ENCODE results near the gene KIAA0825.
A peak's percentile ranks its signal among the peaks of the same experiment; 100 is the strongest.

KIAA0825 gene, protein sequence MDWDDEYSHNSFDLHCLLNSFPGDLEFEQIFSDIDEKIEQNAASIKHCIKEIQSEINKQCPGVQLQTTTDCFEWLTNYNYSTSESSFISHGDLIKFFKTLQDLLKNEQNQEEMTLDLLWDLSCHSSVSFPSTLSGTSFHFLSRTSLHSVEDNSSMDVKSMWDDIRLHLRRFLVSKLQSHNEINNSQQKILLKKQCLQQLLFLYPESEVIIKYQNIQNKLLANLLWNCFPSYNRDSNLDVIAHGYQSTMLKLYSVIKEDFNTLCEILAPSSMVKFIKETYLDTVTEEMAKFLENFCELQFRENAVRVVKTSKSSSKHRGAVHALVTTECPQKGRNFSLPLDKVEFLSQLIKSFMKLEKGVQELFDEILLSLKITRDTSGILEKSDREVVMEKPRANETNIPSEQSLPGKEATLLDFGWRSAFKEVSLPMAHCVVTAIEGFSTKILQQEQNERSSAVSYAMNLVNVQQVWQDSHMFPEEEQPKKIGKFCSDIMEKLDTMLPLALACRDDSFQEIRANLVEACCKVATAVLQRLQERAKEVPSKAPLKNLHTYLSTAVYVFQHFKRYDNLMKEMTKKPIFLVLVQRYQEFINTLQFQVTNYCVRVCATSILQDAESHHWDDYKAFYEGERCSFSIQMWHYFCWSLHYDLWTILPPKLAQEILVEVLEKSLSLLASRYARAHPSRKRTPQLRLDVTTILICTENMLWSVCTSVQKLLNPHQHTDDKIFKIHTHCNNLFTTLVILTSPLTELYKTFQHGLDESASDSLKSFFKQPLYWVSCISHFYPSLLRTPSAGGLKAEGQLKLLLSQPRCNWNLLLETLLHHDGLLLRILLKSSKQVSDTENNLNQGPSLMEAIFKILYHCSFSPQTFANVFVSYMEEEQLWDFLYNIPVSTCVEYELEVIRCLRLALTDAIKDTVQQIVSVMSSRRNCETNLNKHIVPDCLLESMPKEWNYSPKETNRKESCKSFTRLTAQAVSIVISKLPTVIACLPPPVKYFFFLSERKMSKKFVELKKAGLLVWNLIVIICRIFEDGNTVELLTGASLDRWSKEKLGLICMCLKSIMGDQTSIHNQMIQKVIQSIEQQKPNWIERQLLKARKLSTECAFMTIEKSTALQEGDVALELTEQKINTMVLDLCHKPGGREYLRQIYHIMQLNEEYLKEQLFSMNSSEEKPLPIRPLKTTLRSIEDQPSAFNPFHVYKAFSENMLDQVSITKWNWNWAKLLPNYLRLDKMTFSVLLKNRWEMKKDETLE (N-terminal part only)

DNA sequence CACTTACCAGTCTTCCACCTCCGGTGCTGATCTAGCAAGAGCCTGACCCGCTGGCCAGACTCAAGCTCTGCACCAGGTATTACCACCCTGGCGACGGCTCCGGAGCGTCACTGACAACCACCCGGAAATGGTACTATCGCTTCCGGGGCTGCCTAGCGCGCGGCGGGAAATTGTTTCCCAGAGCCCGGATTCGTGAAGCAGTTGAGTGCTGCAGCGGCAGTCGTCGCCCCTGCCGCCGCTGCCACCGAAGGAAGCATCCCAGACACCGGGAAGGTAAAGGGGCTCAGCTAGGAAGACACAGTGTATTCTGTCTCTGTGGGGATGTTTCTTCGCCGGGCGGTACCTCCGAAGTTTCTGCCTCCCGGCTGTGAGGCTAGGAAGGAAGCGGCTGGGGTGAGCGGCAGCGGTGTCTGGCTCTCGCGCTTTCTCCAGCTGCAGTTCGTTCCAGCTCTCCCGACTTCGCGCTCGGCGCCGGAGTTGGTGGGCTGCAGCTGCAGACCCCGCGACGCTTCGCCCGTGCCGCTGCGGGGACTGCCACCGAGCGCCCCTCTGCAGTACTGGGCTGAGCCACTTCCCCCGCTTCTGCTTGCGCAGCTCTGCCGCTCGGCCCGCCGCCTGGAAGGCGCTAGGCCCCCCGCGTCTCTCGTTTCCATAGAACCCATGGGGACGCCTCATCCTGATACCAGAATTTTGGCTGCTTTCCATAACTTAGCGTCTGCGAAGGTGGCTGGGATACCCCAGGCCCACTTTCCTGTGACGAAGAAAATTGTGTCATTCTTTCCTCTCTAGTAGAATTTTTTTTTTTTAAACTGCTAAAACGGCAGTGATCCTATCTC is at the start of gene KIAA0825, which contains the start of gene SLF1:
Gene KIAA0825 (minus strand): TSS at position 112 of the 836 bp plus-strand sequence. CDS start 81,478 bp downstream, outside the sequence.
Gene SLF1 (plus strand): TSS at position 177 of the 836 bp plus-strand sequence. CDS start 10,142 bp downstream, outside the sequence.
- TF ChIP-seq, protein P1, sequence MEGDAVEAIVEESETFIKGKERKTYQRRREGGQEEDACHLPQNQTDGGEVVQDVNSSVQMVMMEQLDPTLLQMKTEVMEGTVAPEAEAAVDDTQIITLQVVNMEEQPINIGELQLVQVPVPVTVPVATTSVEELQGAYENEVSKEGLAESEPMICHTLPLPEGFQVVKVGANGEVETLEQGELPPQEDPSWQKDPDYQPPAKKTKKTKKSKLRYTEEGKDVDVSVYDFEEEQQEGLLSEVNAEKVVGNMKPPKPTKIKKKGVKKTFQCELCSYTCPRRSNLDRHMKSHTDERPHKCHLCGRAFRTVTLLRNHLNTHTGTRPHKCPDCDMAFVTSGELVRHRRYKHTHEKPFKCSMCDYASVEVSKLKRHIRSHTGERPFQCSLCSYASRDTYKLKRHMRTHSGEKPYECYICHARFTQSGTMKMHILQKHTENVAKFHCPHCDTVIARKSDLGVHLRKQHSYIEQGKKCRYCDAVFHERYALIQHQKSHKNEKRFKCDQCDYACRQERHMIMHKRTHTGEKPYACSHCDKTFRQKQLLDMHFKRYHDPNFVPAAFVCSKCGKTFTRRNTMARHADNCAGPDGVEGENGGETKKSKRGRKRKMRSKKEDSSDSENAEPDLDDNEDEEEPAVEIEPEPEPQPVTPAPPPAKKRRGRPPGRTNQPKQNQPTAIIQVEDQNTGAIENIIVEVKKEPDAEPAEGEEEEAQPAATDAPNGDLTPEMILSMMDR (conservative IDR thresholded peaks at IDR 0.05; ENCODE audit: low read length), result no peak
- DNase-seq (ENCODE audit: low read depth), result peak; percentile 77
- peak within 1 kb of the TSS; percentile 84 for H3K4me3 ChIP-seq (ENCODE audit: low read length)

DNA sequence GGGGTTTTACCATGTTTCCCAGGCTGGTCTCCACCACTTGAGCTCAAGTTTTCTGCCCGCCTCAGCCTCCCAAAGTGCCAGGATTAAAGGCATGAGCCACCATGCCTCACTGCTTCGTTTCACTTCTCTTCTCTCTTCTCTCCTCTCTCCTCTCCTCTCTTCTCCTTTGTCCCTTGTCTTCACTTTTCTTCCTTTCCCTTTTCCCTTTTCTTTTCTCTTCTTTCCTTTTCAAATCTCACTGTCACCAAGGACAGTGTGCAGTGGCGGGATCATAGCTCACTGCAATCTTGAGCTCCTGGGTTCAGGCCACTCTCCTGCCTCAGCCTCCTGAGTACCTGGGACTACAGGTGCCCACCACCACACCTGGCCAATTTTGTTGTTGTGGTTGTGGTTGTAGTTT is 49.5 kb upstream of the KIAA0825 start:
- no peak overlapping the region for H3K4me3 ChIP-seq (ENCODE audit: low read length)
- DNase-seq (ENCODE audit: low read depth), result no peak
- TF ChIP-seq, protein P1 (conservative IDR thresholded peaks at IDR 0.05; ENCODE audit: low read length), result no peak

DNA sequence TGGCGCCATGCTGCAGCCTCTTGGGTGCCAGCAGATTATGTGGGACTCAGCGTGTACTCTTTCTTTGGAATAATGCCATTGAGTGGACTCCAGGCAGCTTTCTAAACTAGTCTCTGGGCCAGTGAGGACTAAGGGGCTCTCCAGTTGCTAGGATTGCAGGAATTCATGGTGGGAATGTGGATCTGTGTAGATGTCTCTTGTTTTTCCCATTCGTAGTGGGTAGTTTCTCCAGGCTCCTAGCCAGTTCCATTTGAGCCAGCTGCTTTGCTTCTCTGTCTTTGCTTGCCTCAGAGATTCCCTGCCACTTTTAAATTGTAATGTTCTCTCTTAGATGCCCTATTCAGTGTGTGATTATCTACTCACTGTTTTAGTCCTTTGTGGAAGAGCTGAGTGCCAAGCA is 42.7 kb upstream of the KIAA0825 start:
- no peak for DNase-seq (ENCODE audit: low read depth)
- H3K4me3 ChIP-seq (ENCODE audit: low read length), result no peak overlapping the region
- TF ChIP-seq, protein P1 (conservative IDR thresholded peaks at IDR 0.05; ENCODE audit: low read length), result no peak

DNA sequence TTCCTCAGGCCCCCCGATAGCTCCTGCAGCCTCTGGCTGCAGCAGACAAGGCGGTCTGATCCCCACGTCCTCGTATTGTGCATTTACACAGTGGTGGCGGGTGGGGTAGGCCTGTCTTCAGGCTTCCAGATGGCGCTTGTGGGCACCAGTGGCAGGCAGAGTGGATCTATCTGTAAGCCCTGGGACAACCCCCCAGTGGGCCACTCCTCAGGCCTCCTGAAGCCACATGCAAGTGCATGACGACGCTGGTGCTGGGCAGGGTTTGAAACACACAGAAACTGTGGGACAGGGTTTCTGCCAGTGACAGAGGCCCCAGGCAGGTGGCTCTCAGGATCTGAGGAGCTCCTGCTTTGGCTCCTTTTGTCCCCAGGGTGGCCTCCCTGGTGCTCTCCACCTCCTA is 42.1 kb upstream of the KIAA0825 start:
- H3K4me3 ChIP-seq (ENCODE audit: low read length), result no peak overlapping the region
- no peak for DNase-seq (ENCODE audit: low read depth)
- TF ChIP-seq, protein P1 (conservative IDR thresholded peaks at IDR 0.05; ENCODE audit: low read length), result no peak

DNA sequence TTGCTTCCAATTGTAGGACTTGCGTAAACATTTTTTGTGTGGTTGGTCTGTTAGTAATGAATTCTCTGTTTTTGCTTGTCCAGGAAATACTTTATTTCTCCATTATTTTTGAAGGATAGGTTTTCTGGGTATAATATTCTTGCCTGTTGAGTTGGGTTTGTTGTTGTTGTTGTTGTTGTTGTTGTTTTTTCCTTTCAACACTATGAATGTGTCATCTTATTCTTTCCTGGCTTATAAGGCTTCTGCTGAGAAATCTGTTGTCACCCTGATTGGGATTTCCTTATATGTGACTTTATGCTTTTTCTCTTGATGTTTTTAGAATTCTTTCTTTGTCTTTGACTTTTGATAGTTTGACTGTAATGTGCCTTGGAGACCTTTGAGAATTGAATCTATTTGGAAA is 39.9 kb upstream of the KIAA0825 start:
- TF ChIP-seq, protein P1 (conservative IDR thresholded peaks at IDR 0.05; ENCODE audit: low read length), result no peak
- H3K4me3 ChIP-seq (ENCODE audit: low read length), result no peak overlapping the region
- DNase-seq (ENCODE audit: low read depth), result no peak

DNA sequence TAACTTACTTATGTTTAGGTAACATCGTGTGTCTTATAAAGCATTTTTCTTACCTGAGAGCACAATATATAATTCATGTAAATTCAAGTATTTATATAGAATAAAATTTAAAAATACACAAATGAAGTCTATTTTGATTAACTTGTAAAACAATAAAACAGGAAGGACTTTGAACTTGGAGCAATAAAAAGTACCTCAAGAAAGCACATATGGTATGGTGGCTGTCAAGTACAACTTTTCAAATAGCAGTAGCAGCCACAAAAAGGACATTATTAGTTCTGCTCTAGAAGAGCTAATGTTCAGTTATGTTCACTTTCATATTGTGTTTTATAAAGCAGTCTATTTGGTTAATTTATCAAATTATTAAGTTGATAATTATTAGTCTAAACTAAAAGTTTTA is 31.5 kb upstream of the KIAA0825 start:
- TF ChIP-seq, protein P1 (conservative IDR thresholded peaks at IDR 0.05; ENCODE audit: low read length), result no peak

More for the DNA sequence above, 31.5 kb upstream of the KIAA0825 start:
- no peak overlapping the region for H3K4me3 ChIP-seq (ENCODE audit: low read length)
- DNase-seq (ENCODE audit: low read depth), result no peak
